Transverse colon (tissue), 4 donors: ENCODE data around the gene ZNF581. TPM values are rescaled to one million over a fixed set of nuclear protein-coding genes. Genes with fewer than 3 reads are reported as not detected.

Source experiments
- DNase-seq: peaks from one replicate; pipeline ENCODE4 v3.0.0-alpha.2; 2019
- H3K27ac ChIP-seq, 4 donors: fragments of 200-600 bp; sonication (generic); 2 replicates each; pipeline ENCODE4 v1.5.1; 2016 to 2018; ENCODE audit warnings: inconsistent platforms in 4 of 4
- H3K27me3 ChIP-seq: fragments of 200-600 bp; sonication (generic); 2 replicates; pipeline ENCODE4 v1.5.1; 2017; ENCODE audit warnings: inconsistent platforms
- H3K36me3 ChIP-seq, 4 donors: fragments of 200-600 bp; sonication (generic); 2 replicates each; pipeline ENCODE4 v1.5.1; 2017 to 2019; ENCODE audit warnings: inconsistent platforms in 4 of 4
- H3K4me1 ChIP-seq, 4 donors: fragments of 200-600 bp; sonication (generic); 2 replicates each; pipeline ENCODE4 v1.5.1; 2017 to 2020; ENCODE audit warnings: inconsistent platforms in 4 of 4
- H3K4me3 ChIP-seq, 4 donors: fragments of 200-600 bp; sonication (generic); 1 replicate in 1 of 4; 2 replicates in 3 of 4; pipeline versions ENCODE4 v1.5.1 to v1.6.1; 2017 to 2019; ENCODE audit warnings: inconsistent platforms in 4 of 4
- H3K9me3 ChIP-seq, 2 donors: fragments of 200-600 bp; sonication (generic); 2 replicates each; pipeline ENCODE4 v1.5.1; 2017 to 2019; ENCODE audit warnings: inconsistent platforms in 2 of 2
- EP300 ChIP-seq: sonication (generic); formaldehyde crosslinking; IDR thresholded peaks from one replicate; pipeline ENCODE4 v1.6.1; 2017; ENCODE audit warnings: antibody characterized with exemption, low read depth
- POLR2A ChIP-seq: fragments of 450-650 bp; IDR thresholded peaks from one replicate; pipeline ENCODE4 v1.6.1; 2016; ENCODE audit warnings: antibody characterized with exemption, mild to moderate bottlenecking, moderate library complexity
- POLR2AphosphoS5 ChIP-seq, 3 donors: sonication (generic); formaldehyde crosslinking; IDR thresholded peaks; one replicate each; pipeline ENCODE4 v1.6.1; 2016; ENCODE audit warnings: antibody characterized with exemption in 3 of 3
- WGBS, 2 donors: methylation state at CpG; one replicate each; pipeline ENCODE4 v1.1.5; 2018; ENCODE audit warnings: low coverage in 1 of 2; 5-methylcytosine and 5-hydroxymethylcytosine counted together
- in situ Hi-C, 4 donors: fragments of 200-750 bp; cut with MboI; loops; one replicate each; pipeline versions ENCODE4 v1.15.0 to v1.15.1; 2017; ENCODE audit warnings: low sequenced_read_pairs in 3 of 4, low pct_ligation_motif_present in 1 of 4, low pct_unique_long_range_greater_than_20kb in 1 of 4
- intact Hi-C: fragments of 100-400 bp; cut with DNase I; formaldehyde crosslinking; loops from one replicate; pipeline ENCODE4 v1.15.1; 2023; ENCODE audit warnings: low total_unique reads
- total RNA-seq, 4 donors: library from RNA; depleted of rRNA; stranded (reverse); fragments of >200 nt; gene quantifications; one replicate each; pipeline ENCODE4 v1.1.0, GENCODE V29; 2016
- TF ChIP-seq, protein P1 (sequence below), 5 experiments: fragments of 200-600 bp in 3 of 5; fragments of 450-650 bp in 2 of 5; sonication (generic) in 3 of 5; IDR thresholded peaks; 1 replicate in 2 of 5; 2 replicates in 3 of 5; pipeline ENCODE4 v1.5.1; 2016 to 2017; ENCODE audit warnings: antibody characterized with exemption in 5 of 5, inconsistent platforms in 3 of 5, mild to moderate bottlenecking in 2 of 5, moderate library complexity in 1 of 5

The ZNF581 gene
- total RNA-seq, 4 donors from 2014 or later = 4.1 to 19.7 (median 10.0) TPM

DNA sequence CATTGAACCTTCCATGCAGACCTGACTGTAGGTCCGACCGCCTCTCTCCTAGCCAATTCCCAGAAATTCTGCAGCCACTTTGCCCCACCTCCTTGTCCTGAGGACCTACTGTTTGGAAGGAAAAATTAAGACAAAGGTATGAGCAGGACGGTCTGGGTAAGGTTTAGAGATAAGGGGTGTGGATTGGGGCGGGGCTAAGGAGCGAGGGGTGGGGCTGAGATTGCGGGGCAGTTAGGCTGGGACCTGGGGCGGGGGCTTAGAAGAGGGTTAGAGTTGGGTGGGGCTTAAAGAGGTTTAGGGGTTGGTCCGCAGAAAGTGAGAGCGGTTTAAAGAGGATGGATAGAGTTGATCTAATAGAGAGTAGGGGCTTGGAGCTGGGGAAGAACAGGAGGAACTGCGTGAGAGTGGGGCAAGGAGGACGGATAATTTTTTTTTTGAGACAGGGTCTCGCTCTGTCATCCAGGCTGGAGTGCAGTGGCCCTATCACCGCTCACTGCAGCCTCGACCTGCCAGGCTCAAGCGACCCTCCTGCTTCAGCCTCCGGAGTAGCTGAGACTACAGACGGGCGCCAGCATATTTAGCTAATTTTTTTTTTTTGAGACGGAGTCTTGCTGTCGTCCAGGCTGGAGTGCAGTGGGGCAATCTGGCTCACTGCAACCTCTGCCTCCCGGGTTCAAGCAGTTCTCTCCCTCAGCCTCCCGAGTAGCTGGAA, 39.7 kb upstream of the ZNF581 start:
- Histone ChIP-seq H3K9me3 (no peaks in the 10 kb centered on the region), H3K27ac (peak overlapping the region; percentile 94 to 99 (median 96)), H3K4me3 (no peak overlapping the region), H3K36me3 (no peaks in the 10 kb centered on the region), H3K27me3 (no peaks in the 10 kb centered on the region), H3K4me1 (peaks cover 14 to 38% (median 28%) of the 10 kb centered on the region in 4 donors)
- TF ChIP-seq POLR2A = no peak
- TF ChIP-seq, protein P1, sequence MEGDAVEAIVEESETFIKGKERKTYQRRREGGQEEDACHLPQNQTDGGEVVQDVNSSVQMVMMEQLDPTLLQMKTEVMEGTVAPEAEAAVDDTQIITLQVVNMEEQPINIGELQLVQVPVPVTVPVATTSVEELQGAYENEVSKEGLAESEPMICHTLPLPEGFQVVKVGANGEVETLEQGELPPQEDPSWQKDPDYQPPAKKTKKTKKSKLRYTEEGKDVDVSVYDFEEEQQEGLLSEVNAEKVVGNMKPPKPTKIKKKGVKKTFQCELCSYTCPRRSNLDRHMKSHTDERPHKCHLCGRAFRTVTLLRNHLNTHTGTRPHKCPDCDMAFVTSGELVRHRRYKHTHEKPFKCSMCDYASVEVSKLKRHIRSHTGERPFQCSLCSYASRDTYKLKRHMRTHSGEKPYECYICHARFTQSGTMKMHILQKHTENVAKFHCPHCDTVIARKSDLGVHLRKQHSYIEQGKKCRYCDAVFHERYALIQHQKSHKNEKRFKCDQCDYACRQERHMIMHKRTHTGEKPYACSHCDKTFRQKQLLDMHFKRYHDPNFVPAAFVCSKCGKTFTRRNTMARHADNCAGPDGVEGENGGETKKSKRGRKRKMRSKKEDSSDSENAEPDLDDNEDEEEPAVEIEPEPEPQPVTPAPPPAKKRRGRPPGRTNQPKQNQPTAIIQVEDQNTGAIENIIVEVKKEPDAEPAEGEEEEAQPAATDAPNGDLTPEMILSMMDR (IDR thresholded peaks at IDR 0.05) = no peak
- no peak for TF ChIP-seq POLR2AphosphoS5 (IDR thresholded peaks at IDR 0.05)
- TF ChIP-seq EP300 = no peak
- intact Hi-C loops = loop anchor here (10.0 kb wide), 1 partner anchor 489 kb away; the partner anchor contains the start of gene PPP1R12C
- WGBS, 2 donors = 66 to 78% methylated on average over 16 to 22 of the region's 22 CpGs
- DNase-seq = peak; percentile 32
- in situ Hi-C loops = loop anchor here in 1 of 4 donors (10.0 kb wide), 1 partner anchor 89 kb away; no protein-coding TSS in a partner anchor

DNA sequence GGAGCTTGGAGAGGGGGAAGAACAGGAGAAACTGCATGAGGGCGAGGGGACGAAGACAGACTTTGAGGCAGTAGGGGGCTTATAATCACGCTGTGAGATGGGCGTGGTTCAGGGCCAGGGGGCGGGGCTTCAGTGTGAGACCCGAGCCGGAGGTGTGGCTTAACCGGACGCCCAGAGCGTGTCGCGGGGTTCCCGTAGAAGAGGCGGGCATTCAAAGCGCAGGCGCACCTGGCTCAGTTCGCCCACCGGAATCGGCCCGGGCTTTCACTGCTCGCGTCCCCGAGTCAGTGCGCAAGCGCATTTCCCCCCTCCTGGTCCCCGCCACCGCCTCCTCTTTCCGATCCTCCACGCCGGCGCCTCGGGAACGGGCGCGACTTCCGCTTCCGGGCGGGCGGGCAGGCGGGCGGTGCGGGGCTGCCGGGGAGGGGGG, 38.2 kb upstream of the ZNF581 start:
- Histone ChIP-seq H3K4me1 (peaks cover 12 to 38% (median 28%) of the 10 kb centered on the region in 4 donors), H3K27ac (peak overlapping the region; percentile 94 to 99 (median 96)), H3K27me3 (no peaks in the 10 kb centered on the region), H3K9me3 (no peaks in the 10 kb centered on the region), H3K4me3 (peak overlapping the region; percentile 79 to 93 (median 89)), H3K36me3 (no peaks in the 10 kb centered on the region)
- in situ Hi-C loops = loop anchor here in 1 of 4 donors (10.0 kb wide), 1 partner anchor 90 kb away; no protein-coding TSS in a partner anchor
- TF ChIP-seq EP300 = no peak
- TF ChIP-seq POLR2A = peak; percentile 29
- peak; percentile 48 to 63 (median 59) for TF ChIP-seq POLR2AphosphoS5 (IDR thresholded peaks at IDR 0.05)
- TF ChIP-seq, protein P1 (IDR thresholded peaks at IDR 0.05) = no peak
- WGBS, 2 donors = 0% methylated on average over 12 to 25 of the region's 43 CpGs
- intact Hi-C loops = loop anchor here (10.0 kb wide), 1 partner anchor 490 kb away; the partner anchor contains the start of gene PPP1R12C
- peak; percentile 98 for DNase-seq

DNA sequence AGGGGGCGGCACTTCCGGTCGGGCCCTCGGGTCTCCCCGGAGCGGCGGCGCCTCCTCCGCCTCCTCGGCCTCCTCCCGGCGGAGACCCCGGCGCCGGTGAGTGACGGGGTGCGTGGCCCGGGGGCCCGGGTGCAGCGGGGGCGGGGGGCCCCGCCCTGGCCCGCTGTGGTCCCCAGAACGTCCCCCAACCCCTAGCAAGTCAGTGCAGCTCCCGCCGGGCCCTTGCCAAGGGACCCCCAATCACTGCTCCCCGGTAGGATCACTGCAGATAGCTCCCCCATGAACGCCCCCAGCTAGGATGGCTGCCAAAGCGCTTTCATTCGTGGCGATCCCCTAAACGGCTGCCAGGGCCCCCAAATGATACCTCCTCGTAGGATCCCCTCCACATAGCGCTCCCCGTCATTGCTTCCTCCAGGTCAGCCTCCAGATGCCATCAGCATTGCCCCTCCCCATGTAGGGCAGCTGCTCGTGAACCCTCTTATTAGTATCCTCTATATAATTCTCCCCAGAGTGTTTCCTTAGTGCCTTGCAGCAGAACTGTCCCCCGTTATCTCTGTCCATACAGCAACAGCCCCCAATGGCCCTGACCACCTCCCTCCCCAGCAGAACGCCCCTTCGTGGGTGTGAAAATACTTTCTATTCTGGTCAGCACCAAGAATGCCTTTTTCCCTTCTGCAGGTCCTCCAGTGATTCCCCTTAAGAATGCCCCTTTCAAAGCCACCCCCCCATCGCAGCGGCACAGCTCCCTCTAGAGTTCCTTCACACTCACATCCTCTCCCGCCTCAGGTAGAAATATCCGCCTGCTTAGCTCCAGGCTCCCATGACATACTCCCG, 37.6 kb upstream of the ZNF581 start, which contains the start of gene ZNF865:
TSS of gene ZNF865 (plus strand) at position 11 of the 834 bp plus-strand sequence. CDS start 7,972 bp downstream, outside the sequence.
- Histone ChIP-seq H3K36me3 (no peaks in the 10 kb centered on the region), H3K9me3 (no peaks in the 10 kb centered on the region), H3K4me1 (peaks cover 12 to 35% (median 24%) of the 10 kb centered on the region in 4 donors), H3K4me3 (peak within 1 kb of the TSS; percentile 79 to 93 (median 89)), H3K27me3 (no peaks in the 10 kb centered on the region), H3K27ac (peak within 1 kb of the TSS; percentile 94 to 99 (median 96))
- WGBS, 2 donors = 0 to 3% methylated on average over 4 to 19 of the region's 44 CpGs
- TF ChIP-seq, protein P1 (IDR thresholded peaks at IDR 0.05) = peak; percentile 59 to 84 (median 67)
- TF ChIP-seq EP300 = no peak
- peak; percentile 86 for DNase-seq
- intact Hi-C loops (loop anchor here (10.0 kb wide), 1 partner anchor 491 kb away; the partner anchor contains the start of gene PPP1R12C), in situ Hi-C loops (loop anchor here in 1 of 4 donors (10.0 kb wide), 1 partner anchor 91 kb away; no protein-coding TSS in a partner anchor)

- Histone ChIP-seq H3K4me3 (peak overlapping the region in 3 of 4 donors; percentile 79 to 91 (median 87)), H3K27me3 (no peaks in the 10 kb centered on the region), H3K4me1 (peaks cover 12 to 33% (median 19%) of the 10 kb centered on the region in 4 donors), H3K36me3 (no peaks in the 10 kb centered on the region), H3K27ac (peak overlapping the region; percentile 94 to 99 (median 96)), H3K9me3 (no peaks in the 10 kb centered on the region)
- WGBS, 2 donors = 23% methylated on average over 12 of the region's 12 CpGs; no CpG with 5 or more reads in 1 of the 2 donors
- DNase-seq = no peak
- in situ Hi-C loops = loop anchor here in 1 of 4 donors (10.0 kb wide), 1 partner anchor 92 kb away; no protein-coding TSS in a partner anchor
- intact Hi-C loops = loop anchor here (10.0 kb wide), 1 partner anchor 492 kb away; the partner anchor contains the start of gene PPP1R12C
- no peak for TF ChIP-seq POLR2A
- no peak for TF ChIP-seq POLR2AphosphoS5 (IDR thresholded peaks at IDR 0.05)
- TF ChIP-seq, protein P1 (IDR thresholded peaks at IDR 0.05) = no peak
- no peak for TF ChIP-seq EP300
These were observed 37.0 kb upstream of the ZNF581 start for GRCh38 chr19:55606471-55606787.
